H9 (cell line): Measurements from ENCODE around the gene DHDH. TPM values are rescaled to one million over a fixed set of nuclear protein-coding genes. Genes with fewer than 3 reads are reported as not detected.
"Not testable (repeated sequence)": the region's sequence is repeated elsewhere in the genome, so short reads cannot be mapped to it uniquely, and the experiment has no call there.

Experiments used
- DNase-seq: peaks from one replicate; pipeline ENCODE4 v3.0.0-alpha.2; 2017
- H2AFZ ChIP-seq: one replicate; pipeline ENCODE4 v1.6.1; 2013; ENCODE audit warnings: mild to moderate bottlenecking, low read length, control low read depth, moderate library complexity
- H2AK5ac ChIP-seq: 2 replicates; pipeline ENCODE4 v1.6.1; 2013; ENCODE audit warnings: low read length, control low read depth, mixed read lengths; ENCODE audit not compliant: insufficient read length
- H2BK120ac ChIP-seq: one replicate; pipeline ENCODE4 v1.6.1; 2013; ENCODE audit warnings: low read depth, mild to moderate bottlenecking, low read length, control low read depth, inconsistent platforms; ENCODE audit not compliant: poor library complexity, severe bottlenecking
- H2BK12ac ChIP-seq: 2 replicates; pipeline ENCODE4 v1.6.1; 2013; ENCODE audit warnings: low read length, control low read depth, mixed read lengths, low read depth; ENCODE audit not compliant: insufficient read length
- H2BK15ac ChIP-seq: 2 replicates; pipeline ENCODE4 v1.6.1; 2013; ENCODE audit warnings: low read depth, low read length, control low read depth
- H2BK20ac ChIP-seq: one replicate; pipeline ENCODE4 v1.6.1; 2013; ENCODE audit warnings: low read depth, mild to moderate bottlenecking, low read length, control low read depth, inconsistent platforms; ENCODE audit not compliant: poor library complexity, severe bottlenecking
- H2BK5ac ChIP-seq: 2 replicates; pipeline ENCODE4 v1.6.1; 2013; ENCODE audit warnings: low read length, control low read depth, mixed read lengths; ENCODE audit not compliant: insufficient read length
- H3K14ac ChIP-seq: 2 replicates; pipeline ENCODE4 v1.6.1; 2013; ENCODE audit warnings: low read length, control low read depth; ENCODE audit not compliant: insufficient read depth
- H3K18ac ChIP-seq: 2 replicates; pipeline ENCODE4 v1.6.1; 2013; ENCODE audit warnings: low read depth, mild to moderate bottlenecking, mixed read lengths, low read length, control low read depth; ENCODE audit not compliant: insufficient read length
- H3K23ac ChIP-seq: 2 replicates; pipeline ENCODE4 v1.6.1; 2013; ENCODE audit warnings: low read length, control low read depth, mixed read lengths, low read depth; ENCODE audit not compliant: insufficient read length
- H3K23me2 ChIP-seq: 2 replicates; pipeline ENCODE4 v1.6.1; 2013; ENCODE audit warnings: low read depth, mild to moderate bottlenecking, mixed read lengths, low read length, control low read depth; ENCODE audit not compliant: insufficient read length, poor library complexity, severe bottlenecking
- H3K27ac ChIP-seq: 2 replicates; pipeline ENCODE4 v1.5.1; 2013; ENCODE audit warnings: low read length, control low read depth, mixed read lengths, low read depth; ENCODE audit not compliant: insufficient read length
- H3K27me3 ChIP-seq: 2 replicates; pipeline ENCODE4 v1.6.1; 2013; ENCODE audit warnings: low read length, control low read depth, inconsistent platforms; ENCODE audit not compliant: insufficient read depth
- H3K4ac ChIP-seq: 2 replicates; pipeline ENCODE4 v1.6.1; 2013; ENCODE audit warnings: low read depth, mild to moderate bottlenecking, control low read depth, inconsistent platforms, low read length, moderate library complexity
- H3K4me1 ChIP-seq: 2 replicates; pipeline ENCODE4 v1.6.1; 2013; ENCODE audit warnings: low read length, control low read depth, inconsistent platforms; ENCODE audit not compliant: insufficient read depth
- H3K4me2 ChIP-seq: 2 replicates; pipeline ENCODE4 v1.6.1; 2013; ENCODE audit warnings: low read length, control low read depth, mixed read lengths; ENCODE audit not compliant: insufficient read length, insufficient read depth
- H3K56ac ChIP-seq: 2 replicates; pipeline ENCODE4 v1.6.1; 2013; ENCODE audit warnings: low read depth, mild to moderate bottlenecking, mixed read lengths, low read length, control low read depth; ENCODE audit not compliant: insufficient read length
- H3K79me1 ChIP-seq: 2 replicates; pipeline ENCODE4 v1.6.1; 2013; ENCODE audit warnings: low read depth, mild to moderate bottlenecking, moderate library complexity, low read length, control low read depth, inconsistent platforms; ENCODE audit not compliant: insufficient read depth, poor library complexity, severe bottlenecking
- H3K79me2 ChIP-seq: 2 replicates; pipeline ENCODE4 v1.6.1; 2013; ENCODE audit warnings: low read length, control low read depth, inconsistent platforms; ENCODE audit not compliant: insufficient read depth
- H3K9ac ChIP-seq: 2 replicates; pipeline ENCODE4 v1.6.1; 2013; ENCODE audit warnings: low read length, control low read depth, mixed read lengths; ENCODE audit not compliant: insufficient read length; ENCODE audit errors: extremely low read depth
- H3K9me3 ChIP-seq: one replicate; pipeline ENCODE4 v1.6.1; 2013; ENCODE audit warnings: low read depth, low read length, inconsistent platforms; ENCODE audit not compliant: control insufficient read depth
- H3T11ph ChIP-seq: one replicate; pipeline ENCODE4 v1.6.1; 2013; ENCODE audit warnings: mild to moderate bottlenecking, low read length, control low read depth, inconsistent platforms
- H4K20me1 ChIP-seq: one replicate; pipeline ENCODE4 v1.6.1; 2013; ENCODE audit not compliant: control insufficient read depth, insufficient read length, insufficient read depth
- H4K5ac ChIP-seq: 2 replicates; pipeline ENCODE4 v1.6.1; 2013; ENCODE audit warnings: low read depth, mild to moderate bottlenecking, mixed read lengths, low read length, control low read depth; ENCODE audit not compliant: insufficient read length
- H4K8ac ChIP-seq: replicated peaks from 2 replicates; pipeline ENCODE4 v1.6.1; 2013; ENCODE audit warnings: low read length, control low read depth, mixed read lengths, low read depth; ENCODE audit not compliant: insufficient read length
- H4K91ac ChIP-seq: 2 replicates; pipeline ENCODE4 v1.6.1; 2013; ENCODE audit warnings: low read depth, mild to moderate bottlenecking, moderate library complexity, mixed read lengths, low read length, control low read depth; ENCODE audit not compliant: insufficient read length
- H3K27ac Mint-ChIP-seq, 3 experiments: 2 replicates in 2 of 3; 3 replicates in 1 of 3; pipeline ENCODE4 v1.8.0; 2020 to 2021; ENCODE audit warnings: mixed read lengths in 3 of 3, mild to moderate bottlenecking in 1 of 3, moderate library complexity in 1 of 3
- H3K27me3 Mint-ChIP-seq: 2 replicates; pipeline ENCODE4 v1.8.0; 2021; ENCODE audit warnings: low read depth, mild to moderate bottlenecking, moderate library complexity, mixed read lengths
- H3K36me3 Mint-ChIP-seq, 3 experiments: 2 replicates in 2 of 3; 3 replicates in 1 of 3; pipeline ENCODE4 v1.8.0; 2020 to 2021; ENCODE audit warnings: low read depth in 3 of 3, mixed read lengths in 3 of 3; ENCODE audit not compliant: insufficient read depth in 1 of 3
- H3K4me1 Mint-ChIP-seq, 2 experiments: 2 replicates each; pipeline ENCODE4 v1.8.0; 2020; ENCODE audit warnings: mixed read lengths in 2 of 2
- H3K4me3 Mint-ChIP-seq, 2 experiments: 2 replicates in 1 of 2; 3 replicates in 1 of 2; pipeline ENCODE4 v1.8.0; 2020 to 2021; ENCODE audit warnings: mild to moderate bottlenecking in 2 of 2, mixed read lengths in 2 of 2, moderate library complexity in 1 of 2
- H3K9me3 Mint-ChIP-seq, 2 experiments: 2 replicates in 1 of 2; 3 replicates in 1 of 2; pipeline ENCODE4 v1.8.0; 2020; ENCODE audit warnings: mild to moderate bottlenecking in 2 of 2, mixed read lengths in 2 of 2, moderate library complexity in 1 of 2
- CTCF ChIP-seq: fragments of 200-600 bp; sonication (generic); conservative IDR thresholded peaks from 3 replicates; pipeline ENCODE4 v1.8.0; 2021; ENCODE audit warnings: antibody characterized with exemption, mild to moderate bottlenecking
- WGBS: extraction: QIAGEN DNeasy Blood & Tissue Kit; methylation state at CpG from one replicate; pipeline ENCODE4 v1.1.7; 2013; ENCODE audit warnings: missing lambda C conversion rate, low lambda C conversion rate, mixed read lengths; ENCODE audit not compliant: insufficient read length; ENCODE audit errors: extremely low coverage; 5-methylcytosine and 5-hydroxymethylcytosine counted together
- total RNA-seq: library from RNA; stranded (reverse); gene quantifications from 2 replicates; pipeline ENCODE4 v1.2.1, GENCODE V29; 2021

Gene DHDH
- total RNA-seq, 1 experiment from 2014 or later = 2.0 TPM

- H3K27me3 Mint-ChIP-seq = peaks cover 2% of the 10 kb centered on the region; the same call in 1 of the 2 replicates
- H3K27me3 ChIP-seq = no peaks in the 10 kb centered on the region
- no peak overlapping the region for H3K27ac ChIP-seq
- no peaks in the 10 kb centered on the region for H3K9me3 Mint-ChIP-seq
- no peak overlapping the region for H2BK120ac ChIP-seq
- H2BK5ac ChIP-seq = no peak overlapping the region
- no peak overlapping the region for H3K4ac ChIP-seq
- DNase-seq = peak; percentile 65
- no peaks in the 10 kb centered on the region; the same call in 1 of the 2 replicates for H3K4me1 ChIP-seq
- no peak overlapping the region for H4K91ac ChIP-seq
- H3K56ac ChIP-seq = no peak overlapping the region
- peaks cover 15 to 17% of the 10 kb centered on the region in 2 experiments for H3K4me1 Mint-ChIP-seq
- no peak overlapping the region for H2AK5ac ChIP-seq
- no peak overlapping the region for H2BK20ac ChIP-seq
- no peaks in the 10 kb centered on the region for H3K79me1 ChIP-seq
- H4K5ac ChIP-seq = no peak overlapping the region
- no peak overlapping the region for H2BK15ac ChIP-seq
- no peak overlapping the region for H2BK12ac ChIP-seq
- no peaks in the 10 kb centered on the region for H3K9me3 ChIP-seq
- H3T11ph ChIP-seq = no peak overlapping the region
- H4K20me1 ChIP-seq = no peaks in the 10 kb centered on the region
- H3K18ac ChIP-seq = peak overlapping the region; percentile 57
- no peak overlapping the region for H3K23ac ChIP-seq
- no peak overlapping the region for H3K4me2 ChIP-seq
- H3K23me2 ChIP-seq = no peaks in the 10 kb centered on the region
- H3K79me2 ChIP-seq = no peaks in the 10 kb centered on the region
- TF ChIP-seq CTCF = no peak
- H3K36me3 Mint-ChIP-seq = 0 out of 7 replicates have a peak, but pooled peaks cover 0 to 6% (median 0%) of the 10 kb centered on the region in 3 experiments
- no peak overlapping the region; a peak in 1 of 5 replicates for H3K4me3 Mint-ChIP-seq
- H3K9ac ChIP-seq = no peak overlapping the region
- H2AFZ ChIP-seq = no peak overlapping the region
- H4K8ac ChIP-seq = no peak overlapping the region
- no peak overlapping the region; a peak in 1 of 7 replicates for H3K27ac Mint-ChIP-seq
- WGBS = no CpG with 5 or more reads among the region's 21 CpGs
- H3K14ac ChIP-seq = no peak overlapping the region; the same call in 1 of the 2 replicates
These were observed 45.5 kb upstream of the DHDH start for GRCh38 chr19:48887861-48888612.

GRCh38 chr19:48889496-48889895 is 44.0 kb upstream of the DHDH start:
- not testable (repeated sequence) for H2BK20ac ChIP-seq, H2AK5ac ChIP-seq, H3K9me3 ChIP-seq, H3K9ac ChIP-seq, H2AFZ ChIP-seq, H3K4me1 ChIP-seq, H3K14ac ChIP-seq, H3K4ac ChIP-seq, H3K27ac Mint-ChIP-seq, H3K36me3 Mint-ChIP-seq, H2BK5ac ChIP-seq, H4K20me1 ChIP-seq, H3K23ac ChIP-seq, H3K79me2 ChIP-seq, H3K18ac ChIP-seq, DNase-seq, H3K23me2 ChIP-seq, H3K79me1 ChIP-seq, H3K27me3 ChIP-seq, H3T11ph ChIP-seq, H2BK120ac ChIP-seq, H4K91ac ChIP-seq, H2BK12ac ChIP-seq, H3K56ac ChIP-seq, H3K27me3 Mint-ChIP-seq, H2BK15ac ChIP-seq, H3K27ac ChIP-seq, H3K4me3 Mint-ChIP-seq, H4K5ac ChIP-seq, H3K9me3 Mint-ChIP-seq, H3K4me2 ChIP-seq, H4K8ac ChIP-seq
- no CpG with 5 or more reads among the region's 3 CpGs for WGBS
- H3K4me1 Mint-ChIP-seq = peaks cover 15 to 17% of the 10 kb centered on the region in 2 experiments
